ENCODE results near the gene NCAPG2. TPM values are rescaled to one million over a fixed set of nuclear protein-coding genes. Genes with fewer than 3 reads are reported as not detected.
"Not testable (repeated sequence)": the region's sequence is repeated elsewhere in the genome, so short reads cannot be mapped to it uniquely, and the experiment has no call there.

The NCAPG2 gene
- total RNA-seq, 1 donor from 2014 or later = 12.2 TPM

DNA sequence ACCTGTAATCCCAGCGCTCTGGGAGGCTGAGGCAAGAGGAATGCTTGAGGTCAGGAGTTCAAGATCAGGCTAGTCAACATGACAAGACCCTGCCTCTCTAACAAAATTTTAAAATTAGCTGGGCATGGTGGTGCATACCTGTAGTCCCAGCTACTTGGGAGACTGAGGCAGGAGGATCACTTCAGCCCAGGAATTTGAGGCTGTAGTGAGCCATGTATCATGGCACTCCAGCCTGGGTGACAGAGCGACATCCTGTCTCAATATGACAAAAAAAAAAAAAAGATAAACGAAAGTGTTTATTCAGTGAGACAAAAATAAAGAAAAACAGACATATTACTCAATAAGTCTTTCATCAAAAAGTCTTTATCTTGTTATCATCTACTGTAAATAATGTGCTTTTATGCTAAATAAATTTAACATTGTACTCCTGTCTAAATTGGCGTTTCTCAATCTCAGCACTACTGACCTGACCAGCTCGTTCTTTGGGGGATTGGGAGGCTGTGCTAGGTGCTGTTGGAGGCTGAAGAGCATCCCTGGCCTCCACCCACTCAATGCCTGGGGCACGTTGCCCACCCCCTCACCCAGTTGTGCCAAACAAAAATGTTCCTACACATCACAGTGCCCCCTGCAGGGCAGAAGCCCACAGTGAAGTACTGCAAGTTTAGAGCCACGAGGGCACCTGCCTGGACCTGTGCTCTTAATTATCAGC, 57.7 kb downstream of the NCAPG2 start:
- FAIRE-seq (no peak), DNase-seq (ENCODE audit: low spot score in 2 of 2) (no peak)

DNA sequence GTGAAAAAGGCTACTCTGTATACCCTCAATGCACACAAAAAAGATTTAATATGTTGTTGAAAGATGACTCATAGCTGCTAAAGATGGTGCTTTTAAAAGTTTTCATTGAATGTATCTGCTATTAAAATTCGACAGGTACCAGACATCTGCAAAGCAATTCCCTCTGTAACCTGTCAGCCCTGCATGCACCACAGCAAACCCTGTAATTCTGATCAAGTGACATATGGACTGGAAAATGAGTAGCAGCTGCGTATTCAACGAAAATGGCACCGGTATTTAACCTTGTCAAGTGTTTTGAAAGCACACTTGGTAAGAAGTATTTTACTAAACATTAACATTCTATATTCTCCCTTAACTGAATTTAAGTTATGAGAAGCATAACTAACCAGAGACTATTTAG, 58.8 kb downstream of the NCAPG2 start:
- FAIRE-seq = no peak

DNA sequence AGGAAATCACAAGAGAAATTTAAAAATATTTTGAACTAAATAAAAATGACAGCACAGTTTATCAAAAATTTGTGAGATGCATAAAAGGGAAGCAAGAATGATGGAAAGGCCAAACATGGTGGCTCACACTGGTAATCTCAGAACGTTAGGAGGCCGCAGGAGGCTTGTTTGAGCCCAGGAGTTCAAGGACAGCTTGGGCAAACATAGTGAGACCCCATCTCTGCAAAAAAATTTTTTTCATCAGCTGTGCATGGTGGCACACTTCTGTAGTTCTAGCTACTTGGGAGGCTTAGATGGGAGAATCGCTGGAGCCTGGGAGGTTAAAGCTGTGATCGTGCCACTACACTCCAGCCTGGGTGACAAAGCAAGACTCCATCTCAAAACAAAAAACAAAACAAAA, 62.5 kb downstream of the NCAPG2 start:
- FAIRE-seq = no peak
- DNase-seq (ENCODE audit: low spot score in 2 of 2) = no peak

More for the DNA sequence above, 58.8 kb downstream of the NCAPG2 start:
- no peak for DNase-seq (ENCODE audit: low spot score in 2 of 2)

DNA sequence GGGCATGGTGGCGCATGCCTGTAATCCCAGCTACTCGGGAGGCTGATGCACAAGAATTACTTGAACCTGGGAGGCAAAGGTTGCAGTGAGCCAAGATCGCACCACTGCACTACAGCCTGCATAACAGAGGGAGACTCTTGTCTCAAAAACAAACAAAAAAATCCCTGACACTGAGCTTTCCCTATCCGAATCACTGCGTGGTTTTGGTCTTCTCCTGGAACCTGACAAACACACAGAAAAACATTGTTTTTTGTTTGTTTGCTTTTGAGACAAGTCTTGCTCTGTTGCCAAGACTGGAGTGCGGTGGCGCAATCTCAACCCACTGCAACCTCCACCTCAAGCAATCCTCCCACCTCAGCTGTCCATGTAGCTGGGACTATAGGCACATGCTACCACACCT, 66.6 kb downstream of the NCAPG2 start:
- DNase-seq (ENCODE audit: low spot score in 2 of 2) (no peak), FAIRE-seq (no peak)

DNA sequence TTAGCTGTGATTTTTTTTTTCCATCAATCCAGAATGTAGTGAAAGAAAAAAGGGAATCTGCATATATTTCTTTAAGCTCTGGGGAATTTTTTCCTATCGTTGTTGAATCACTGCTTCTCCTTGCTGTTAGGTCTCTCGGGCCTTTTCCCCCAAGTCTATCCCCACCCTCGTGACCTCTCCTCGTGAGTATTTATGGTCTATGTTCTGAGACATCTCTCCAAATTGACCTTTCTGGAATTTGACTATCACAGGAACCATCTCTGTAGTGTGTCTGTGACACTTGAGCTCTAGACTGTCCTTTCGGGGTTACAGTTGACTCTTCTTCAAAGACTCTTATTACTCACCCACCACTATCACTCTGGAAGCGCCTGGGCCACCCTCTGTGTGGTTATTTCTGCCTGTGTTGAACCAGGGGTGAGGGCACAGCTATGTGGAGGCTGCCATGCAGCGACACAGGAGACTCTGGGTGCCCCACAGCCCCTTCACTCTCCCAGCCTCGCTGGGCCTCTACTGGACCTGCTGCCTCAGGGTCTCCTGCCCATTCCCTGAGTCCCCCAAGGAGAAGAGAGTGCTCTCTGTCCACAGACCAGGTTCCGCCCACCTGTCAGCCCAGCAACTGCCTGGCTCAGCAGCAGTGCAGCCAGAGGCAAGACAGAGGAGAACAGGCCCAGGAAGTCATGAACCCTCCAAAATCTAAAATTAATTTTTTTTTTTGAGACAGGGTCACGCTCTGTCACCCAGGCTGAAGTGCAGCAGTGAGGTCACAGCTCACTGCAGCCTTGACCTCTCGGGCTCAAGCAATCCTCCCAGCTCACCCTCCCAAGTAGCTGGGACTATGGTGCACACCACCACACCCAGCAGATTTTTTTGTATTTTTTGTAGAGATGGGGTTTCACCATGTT, 71.3 kb downstream of the NCAPG2 start:
- DNase-seq (ENCODE audit: low spot score in 2 of 2) = no peak
- no peak for FAIRE-seq

DNA sequence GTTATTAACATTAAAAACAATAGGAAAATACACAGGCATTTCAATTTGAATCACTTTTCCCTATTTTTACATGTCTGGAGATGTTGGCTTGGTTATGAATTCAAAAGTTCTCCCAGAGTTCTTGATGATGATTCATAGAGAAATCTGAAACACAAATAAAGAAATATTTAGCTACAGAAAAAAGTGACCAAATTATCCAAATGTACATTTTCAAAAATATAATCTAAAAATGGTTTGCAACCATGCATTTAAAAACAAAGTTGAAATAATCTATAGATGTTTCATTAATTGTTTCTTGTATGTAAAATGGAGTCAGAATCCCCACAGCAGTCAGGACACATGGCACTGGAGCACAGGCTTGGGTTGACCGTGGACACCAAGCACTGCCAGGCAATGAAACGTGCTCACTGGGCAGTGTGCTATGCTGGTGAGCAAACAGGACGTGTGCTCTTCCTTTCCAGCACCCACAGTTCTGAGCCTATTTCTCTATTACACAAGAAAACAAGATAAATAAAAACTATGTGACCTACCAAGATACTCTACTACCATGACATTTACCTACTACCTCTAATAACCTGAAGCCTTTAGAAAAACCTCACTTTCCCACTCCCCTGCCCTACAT, 72.9 kb downstream of the NCAPG2 start:
- FAIRE-seq = no peak
- no peak for DNase-seq (ENCODE audit: low spot score in 2 of 2)

DNA sequence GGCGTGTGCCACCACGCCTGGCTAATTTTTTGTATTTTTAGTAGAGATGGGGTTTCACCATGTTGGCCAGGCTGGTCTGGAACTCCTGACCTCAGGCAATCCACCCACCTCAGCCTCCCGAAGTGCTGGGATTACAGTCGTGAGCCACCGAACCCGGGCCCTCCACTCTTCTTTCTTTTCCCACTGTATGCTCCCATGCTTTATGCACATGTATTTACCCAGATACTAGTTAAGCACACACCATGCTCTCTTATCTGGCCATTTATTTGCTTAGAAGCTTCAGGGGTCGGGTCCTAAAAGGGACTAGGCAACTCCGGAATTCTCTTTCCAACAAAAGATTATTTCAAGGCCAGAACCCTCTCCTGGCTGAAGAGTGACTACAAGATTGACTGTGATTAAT, 78.3 kb downstream of the NCAPG2 start:
- FAIRE-seq; DNase-seq (ENCODE audit: low spot score in 2 of 2): not testable (repeated sequence)

DNA sequence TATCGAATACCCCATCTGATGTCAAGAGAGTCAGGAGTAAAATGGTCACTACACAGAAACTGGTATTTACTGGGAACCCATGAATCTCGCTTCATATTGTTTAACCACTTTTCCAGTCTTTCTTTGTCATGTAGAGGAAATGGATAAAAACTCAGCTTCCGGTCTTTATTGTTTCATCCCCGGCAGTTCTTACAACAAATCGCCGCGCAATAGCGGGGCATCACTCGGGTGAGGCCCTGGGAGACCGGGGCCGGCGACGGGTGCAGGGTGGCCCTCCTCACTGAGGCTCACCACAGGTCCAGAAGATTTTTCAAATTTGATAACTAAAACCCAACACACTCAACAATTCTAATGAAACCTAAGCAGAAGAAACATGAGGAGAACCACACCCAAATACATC, 81.4 kb downstream of the NCAPG2 start:
- DNase-seq (ENCODE audit: low spot score in 2 of 2) (no peak), FAIRE-seq (no peak)

DNA sequence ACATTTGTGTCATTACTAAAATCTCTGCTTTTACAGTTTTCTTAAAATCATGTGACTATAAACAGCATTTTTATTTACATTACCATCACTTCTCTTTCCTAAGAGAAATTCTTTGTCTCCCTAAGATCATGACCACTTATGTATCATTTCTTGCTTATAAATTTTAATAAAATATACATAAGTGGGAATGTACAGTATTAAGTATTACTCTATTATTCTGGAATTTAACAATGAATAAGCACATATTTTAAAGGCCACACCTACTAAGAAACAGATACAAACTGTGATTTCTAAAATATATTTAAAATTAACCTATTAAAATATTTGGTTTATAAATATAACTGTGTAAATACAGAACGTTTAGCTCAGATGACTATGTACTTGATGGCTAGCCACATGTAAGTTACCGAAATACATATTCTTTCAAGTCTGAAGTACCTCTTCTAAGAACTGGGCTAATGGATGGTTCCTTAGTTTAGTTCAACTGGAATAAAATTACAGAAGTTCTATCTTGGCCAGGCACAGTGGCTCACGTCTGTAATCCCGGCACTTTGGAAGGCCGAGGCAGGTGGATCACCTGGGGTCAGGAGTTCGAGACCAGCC, 83.7 kb downstream of the NCAPG2 start:
- DNase-seq (ENCODE audit: low spot score in 2 of 2) = no peak
- FAIRE-seq = peak; percentile 51

DNA sequence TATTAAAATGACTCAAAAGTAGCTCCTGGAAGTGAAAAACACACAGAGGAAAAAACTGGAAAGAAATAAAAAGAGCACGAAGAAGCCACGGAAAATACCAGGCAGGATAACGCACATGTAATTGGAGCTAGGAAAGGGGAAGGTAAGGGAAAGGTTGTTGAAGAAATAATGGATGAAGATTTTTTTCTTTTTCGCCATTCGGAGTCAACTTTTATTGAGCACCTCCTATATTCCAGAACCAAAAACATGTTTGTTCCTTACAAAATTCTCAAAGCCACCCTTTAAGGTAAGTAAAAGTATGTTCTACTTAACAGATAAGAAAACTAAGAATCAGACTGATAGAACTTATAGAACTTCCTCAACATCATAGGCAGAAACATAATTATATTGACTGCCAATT, 84.2 kb downstream of the NCAPG2 start:
- FAIRE-seq (no peak), DNase-seq (ENCODE audit: low spot score in 2 of 2) (no peak)

DNA sequence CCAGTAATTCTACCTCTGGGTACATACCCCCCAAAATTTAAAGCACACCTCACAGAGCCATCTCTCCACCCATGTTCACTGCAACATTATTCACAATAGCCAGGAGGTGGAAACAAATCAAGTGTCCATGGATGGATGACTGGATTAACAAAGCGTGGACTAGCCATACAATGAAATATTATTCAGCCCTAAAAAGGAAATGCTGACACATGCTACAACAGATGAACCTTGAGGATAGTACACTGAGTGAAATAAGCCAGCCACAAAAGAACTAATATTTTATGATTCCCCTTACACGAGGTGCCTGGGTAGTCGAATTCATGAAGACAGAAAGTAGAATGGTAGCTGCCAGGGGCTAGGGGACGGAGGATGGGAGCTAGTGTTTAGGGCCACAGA, 85.9 kb downstream of the NCAPG2 start:
- FAIRE-seq (no peak), DNase-seq (ENCODE audit: low spot score in 2 of 2) (no peak)

DNA sequence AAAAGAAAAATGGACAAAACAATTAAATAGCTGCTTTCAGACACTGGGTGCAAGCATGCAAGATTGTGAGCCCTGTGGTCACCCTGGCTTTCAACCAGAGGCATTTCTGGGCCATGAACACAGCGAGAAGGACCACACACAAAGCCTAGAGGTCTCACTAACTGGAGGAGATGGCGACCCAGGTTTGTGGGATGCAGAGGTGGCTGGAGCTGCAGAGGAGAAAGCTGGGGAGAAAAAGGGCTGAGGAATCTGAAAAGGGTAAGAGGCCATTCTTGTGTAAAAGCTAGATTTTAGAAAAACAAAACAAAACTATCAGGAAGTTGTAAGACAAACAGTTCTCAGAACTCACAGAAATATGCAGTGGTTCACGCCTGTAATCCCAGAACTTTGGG, 86.9 kb downstream of the NCAPG2 start:
- FAIRE-seq (no peak), DNase-seq (ENCODE audit: low spot score in 2 of 2) (no peak)

DNA sequence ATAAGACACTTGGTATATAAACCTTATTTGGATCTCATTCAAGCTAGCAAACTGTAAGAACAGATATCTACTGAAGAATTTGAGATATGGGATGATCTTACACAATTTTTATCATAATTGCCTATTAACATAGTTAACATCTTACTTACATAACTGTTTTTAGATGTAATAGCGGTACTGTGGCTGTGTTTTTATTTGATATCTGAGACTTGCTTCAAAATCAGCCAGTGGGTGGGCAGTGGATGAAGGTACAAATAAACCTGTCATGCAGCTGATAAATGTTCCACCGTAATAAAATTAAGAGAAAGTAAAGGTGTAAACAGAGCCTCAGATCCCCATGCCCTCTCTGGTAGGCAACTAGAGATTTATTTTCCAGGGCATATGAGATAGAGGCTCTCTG, 88.6 kb downstream of the NCAPG2 start:
- DNase-seq (ENCODE audit: low spot score in 2 of 2) (no peak), FAIRE-seq (no peak)

DNA sequence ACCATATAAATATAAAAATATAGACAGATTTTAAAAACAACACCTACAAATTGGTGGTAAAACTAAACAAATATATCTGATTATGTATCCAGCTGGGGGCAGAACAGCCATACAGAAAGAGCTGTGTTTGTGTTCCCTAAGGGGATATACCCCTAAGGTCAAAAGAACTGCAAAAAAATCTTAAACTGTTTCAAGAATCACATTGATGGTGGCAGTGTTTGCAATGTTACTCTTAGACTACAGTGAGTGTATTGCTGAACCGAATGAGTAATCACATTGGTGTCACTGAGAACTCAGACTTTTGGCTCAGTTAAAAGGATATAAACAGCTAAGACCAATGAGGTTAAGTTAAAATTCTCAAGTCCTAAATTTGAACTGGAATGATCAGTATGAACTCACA, 89.9 kb downstream of the NCAPG2 start:
- FAIRE-seq (no peak), DNase-seq (ENCODE audit: low spot score in 2 of 2) (no peak)

DNA sequence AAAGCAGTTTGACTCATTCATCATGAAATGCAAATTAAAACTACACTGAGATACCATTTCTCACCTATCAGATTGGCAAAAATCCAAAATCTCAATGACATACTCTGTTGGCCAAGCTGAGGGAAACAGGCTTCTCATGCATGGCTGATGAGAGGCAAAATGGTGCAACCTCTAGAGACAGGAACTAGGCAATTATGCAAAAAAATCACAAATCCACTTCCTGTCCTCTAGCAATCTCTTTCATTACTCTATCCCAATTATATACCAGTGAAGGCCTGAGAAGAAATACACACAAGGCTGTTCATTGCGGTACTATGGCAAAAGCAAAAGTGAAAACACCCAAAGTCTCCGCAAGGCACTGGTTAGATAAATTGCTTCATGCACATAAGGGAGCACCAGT, 91.1 kb downstream of the NCAPG2 start:
- DNase-seq (ENCODE audit: low spot score in 2 of 2) (no peak), FAIRE-seq (no peak)

DNA sequence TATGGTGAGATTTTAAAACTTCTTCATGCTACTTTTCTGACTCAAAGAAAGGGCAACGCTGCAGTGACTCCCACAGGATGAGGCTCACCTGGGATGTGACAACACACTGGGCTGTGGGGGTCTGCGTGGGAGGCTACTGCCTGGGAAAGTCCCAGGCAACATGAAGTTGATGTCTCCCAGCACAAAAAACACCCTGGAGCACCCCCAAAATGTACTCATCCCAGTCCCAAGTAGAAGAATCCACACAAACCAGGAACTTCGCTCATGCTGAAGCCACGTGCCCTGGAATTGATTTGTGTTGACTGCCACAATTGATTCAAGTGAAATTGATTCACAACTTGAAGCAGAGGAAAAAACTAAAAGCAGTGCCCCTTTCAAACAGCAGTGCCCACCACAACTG, 92.1 kb downstream of the NCAPG2 start:
- DNase-seq (ENCODE audit: low spot score in 2 of 2) (no peak), FAIRE-seq (no peak)

DNA sequence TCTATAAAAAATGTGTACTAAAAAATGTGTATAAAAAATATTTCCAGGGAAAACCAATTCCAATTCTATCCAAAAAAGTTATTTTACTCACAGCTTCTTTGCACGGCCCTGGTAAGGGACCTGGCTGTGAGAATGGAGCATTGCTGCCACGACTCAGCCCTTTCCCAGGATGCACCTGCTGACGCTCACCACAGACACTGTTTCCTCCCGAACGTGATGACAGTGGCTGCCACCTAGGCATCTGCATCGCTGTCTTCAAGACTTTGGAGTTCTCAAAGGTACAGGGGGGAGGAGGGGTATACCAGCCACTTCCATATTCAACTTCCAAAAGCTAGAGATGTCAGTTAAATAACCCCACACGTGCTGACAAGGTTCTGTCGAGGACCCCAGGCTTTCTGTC, 93.1 kb downstream of the NCAPG2 start:
- FAIRE-seq (no peak), DNase-seq (ENCODE audit: low spot score in 2 of 2) (no peak)

DNA sequence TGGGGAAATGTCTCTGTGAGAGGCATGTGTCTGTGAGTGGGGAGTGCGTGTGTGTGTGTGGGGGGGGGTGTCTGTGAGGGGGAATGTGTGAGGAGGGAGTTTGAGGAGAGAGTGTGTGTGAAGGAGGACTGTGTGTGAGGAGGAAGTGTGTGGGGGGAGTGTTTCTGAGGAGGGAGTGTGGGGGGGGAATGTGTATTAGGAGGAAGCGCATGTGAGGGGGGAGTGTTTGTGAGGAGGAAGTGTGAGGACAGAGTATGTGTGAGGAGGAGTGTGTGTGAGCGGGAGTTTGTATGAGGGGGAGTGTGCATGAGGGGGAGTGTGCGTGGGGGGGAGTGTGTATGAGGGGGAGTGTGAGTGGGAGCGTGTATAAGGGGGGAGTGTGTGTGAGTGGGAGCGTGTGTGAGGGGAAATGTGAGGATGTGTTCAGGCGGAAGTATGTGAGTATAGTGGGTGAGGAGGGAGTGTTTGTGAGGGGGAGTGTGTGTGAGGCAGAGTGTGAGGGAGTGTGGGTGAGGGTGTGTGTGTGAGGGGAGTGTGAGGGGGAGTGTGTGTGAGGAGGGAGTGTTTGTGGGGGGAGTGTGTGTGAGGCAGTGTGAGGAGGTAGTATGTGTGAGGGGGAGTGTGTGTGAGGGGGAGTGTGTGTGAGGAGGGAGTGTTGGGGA, 95.2 kb downstream of the NCAPG2 start:
- DNase-seq (ENCODE audit: low spot score in 2 of 2) (no peak), FAIRE-seq (no peak)

DNA sequence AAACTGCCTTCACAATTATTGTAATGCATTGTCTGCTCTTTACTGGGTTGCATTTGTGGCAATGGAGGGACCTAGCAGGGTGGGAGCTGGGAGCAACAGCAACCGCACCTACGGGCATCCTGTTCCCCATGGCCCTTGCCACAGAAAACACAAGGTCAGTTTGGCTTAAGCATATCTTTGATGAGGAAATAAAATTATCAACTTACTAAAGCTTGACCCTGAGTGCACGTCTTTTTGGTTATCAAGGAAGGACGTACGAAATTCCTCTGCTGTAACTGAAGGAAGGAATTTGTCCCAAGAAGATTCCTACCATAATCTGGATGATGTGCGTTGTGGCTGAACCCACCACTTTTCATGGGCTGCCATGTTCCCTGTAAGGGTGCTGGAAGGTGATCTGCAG, 97.0 kb downstream of the NCAPG2 start:
- DNase-seq (ENCODE audit: low spot score in 2 of 2) (no peak), FAIRE-seq (no peak)

DNA sequence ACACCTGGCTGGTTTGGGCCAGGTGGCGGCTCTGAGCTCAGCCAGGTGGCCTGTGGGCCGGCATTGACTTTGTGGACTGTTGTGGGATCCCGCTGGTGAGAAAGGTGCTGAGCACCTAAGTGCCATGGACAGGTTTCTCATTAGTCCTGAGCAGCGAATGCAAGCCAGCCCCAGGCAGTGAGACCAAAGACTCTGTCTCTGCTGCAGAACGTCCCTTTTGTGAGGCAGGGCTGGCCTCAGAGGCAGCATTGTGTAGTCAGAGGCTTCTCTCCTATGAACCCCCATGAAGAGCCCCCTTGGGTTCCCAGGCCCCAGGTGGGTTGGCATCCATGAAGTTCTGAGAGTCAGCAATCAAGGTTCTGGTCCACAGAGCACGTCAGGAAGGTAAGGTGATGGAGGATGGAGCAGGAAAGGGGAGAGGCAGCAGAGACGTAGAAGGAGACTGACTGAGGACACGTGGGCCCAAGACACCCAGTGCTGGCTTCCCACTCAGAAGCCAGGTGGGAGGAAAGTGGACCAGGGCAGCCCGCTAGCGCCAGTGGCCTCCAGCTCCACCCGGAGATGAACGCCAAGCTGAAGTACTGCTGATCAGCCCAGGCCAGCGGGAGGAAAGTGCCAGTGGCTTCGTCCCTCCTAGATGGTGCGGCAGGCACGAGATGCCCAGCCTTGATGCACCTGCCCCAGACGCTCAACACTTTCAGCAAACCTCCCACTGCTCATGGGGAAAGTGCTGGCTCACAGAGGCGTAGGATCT, 97.8 kb downstream of the NCAPG2 start:
- DNase-seq (ENCODE audit: low spot score in 2 of 2) (no peak), FAIRE-seq (no peak)

All from frontal cortex (tissue), 4 donors.